HepG2 (cell line): ENCODE data around the gene EPB41. TPM values are rescaled to one million over a fixed set of nuclear protein-coding genes. Genes with fewer than 3 reads are reported as not detected.

Experiments used
- ATAC-seq: fragments of 200-7000 bp; cut with Tn5 transposase; 3 replicates; pipeline ENCODE4 v1.9.1; 2020; ENCODE audit warnings: mild to moderate bottlenecking, moderate library complexity
- BruUV-seq: library from RNA; stranded (reverse); fragments of 400-500 nt; replicated peaks from 2 replicates; lab custom pipeline; 2021; lab: Mats Ljungman, UMichigan
- CTCF ChIA-PET: fragments of 300-600 bp; formaldehyde crosslinking; extraction: SDS; loops from one replicate; lab custom pipeline; 2021; ENCODE audit warnings: low total read pairs, inconsistent platforms, low intra/inter-chr PET ratio; lab: Yijun Ruan, JAX
- POLR2A ChIA-PET: fragments of 350-600 bp; sonication (Branson Sonifier 250); formaldehyde crosslinking; loops from one replicate; lab custom pipeline; 2020; ENCODE audit warnings: antibody characterized with exemption, inconsistent platforms; lab: Yijun Ruan, JAX
- DNase-seq: peaks from one replicate; pipeline ENCODE4 v3.0.0-alpha.2; 2015; ENCODE audit warnings: low spot score
- FAIRE-seq: peaks from 3 replicates; lab custom pipeline; 2011; peaks lifted over from hg19 to GRCh38; lab: Jason Lieb, UNC
- H2AFZ ChIP-seq: one replicate; pipeline ENCODE4 v1.6.1; 2011; ENCODE audit warnings: low read length, inconsistent platforms
- H3K27ac ChIP-seq: fragments of 300-600 bp; 3 replicates; pipeline ENCODE4 v1.8.0; 2011; ENCODE audit warnings: mixed run types, mild to moderate bottlenecking, mixed read lengths, low read length, inconsistent platforms; ENCODE audit not compliant: insufficient read depth; ENCODE audit errors: extremely low read length
- H3K27me3 ChIP-seq, 2 experiments: fragments of 200-600 bp in 1 of 2; 2 replicates in 1 of 2; 3 replicates in 1 of 2; pipeline versions ENCODE4 v1.6.0 to v1.8.0; 2011; ENCODE audit warnings: low read length in 2 of 2, mild to moderate bottlenecking in 2 of 2, moderate library complexity in 2 of 2, inconsistent platforms in 1 of 2; ENCODE audit not compliant: insufficient read depth in 2 of 2, control insufficient read depth in 1 of 2
- H3K36me3 ChIP-seq, 2 experiments: fragments of 200-600 bp in 1 of 2; replicated peaks in 1 of 2; 2 replicates in 1 of 2; 3 replicates in 1 of 2; pipeline versions ENCODE4 v1.5.1 to v1.8.0; 2011; ENCODE audit warnings: low read length in 2 of 2, inconsistent platforms in 1 of 2; ENCODE audit not compliant: insufficient read depth in 2 of 2, control insufficient read depth in 1 of 2
- H3K4me1 ChIP-seq: 2 replicates; pipeline ENCODE4 v1.5.1; 2012; ENCODE audit warnings: low read length, inconsistent platforms; ENCODE audit not compliant: insufficient read depth
- H3K4me2 ChIP-seq: 2 replicates; pipeline ENCODE4 v1.6.0; 2011; ENCODE audit warnings: low read depth, low read length, inconsistent platforms
- H3K4me3 ChIP-seq, 3 experiments: fragments of 200-600 bp in 1 of 3; sonication (generic), shearing (Covaris generic) in 1 of 3; replicated peaks in 1 of 3; 2 replicates each; pipeline ENCODE4 v1.5.1; 2011 to 2016; ENCODE audit warnings: low read length in 3 of 3, inconsistent platforms in 2 of 3, low read depth in 2 of 3, mild to moderate bottlenecking in 2 of 3, control low read depth in 1 of 3, mixed read lengths in 1 of 3; ENCODE audit not compliant: insufficient read depth in 1 of 3
- H3K79me2 ChIP-seq: one replicate; pipeline ENCODE4 v1.6.1; 2011; ENCODE audit warnings: low read length, inconsistent platforms; ENCODE audit not compliant: insufficient read depth
- H3K9ac ChIP-seq: 2 replicates; pipeline ENCODE4 v1.6.0; 2011; ENCODE audit warnings: mild to moderate bottlenecking, low read depth, low read length, inconsistent platforms; ENCODE audit not compliant: insufficient read depth
- H3K9me3 ChIP-seq: 2 replicates; pipeline ENCODE4 v1.5.1; 2012; ENCODE audit warnings: mild to moderate bottlenecking, low read length
- H4K20me1 ChIP-seq: 2 replicates; pipeline ENCODE4 v1.6.0; 2011; ENCODE audit warnings: inconsistent platforms, mild to moderate bottlenecking, low read length, moderate library complexity; ENCODE audit not compliant: insufficient read depth
- FOXP1 ChIP-seq, 2 experiments: fragments of 450-650 bp in 1 of 2; IDR thresholded peaks; 2 replicates each; pipeline ENCODE4 v1.6.1; 2017 to 2018; ENCODE audit warnings: antibody characterized with exemption in 1 of 2
- GABPA ChIP-seq, 2 experiments: IDR thresholded peaks; 2 replicates each; pipeline ENCODE4 v1.6.1; 2011 to 2016; ENCODE audit warnings: low read depth in 2 of 2, low read length in 1 of 2, missing biosample characterization in 1 of 2, missing genetic modification characterization in 1 of 2
- GZF1 ChIP-seq: sonication (generic); formaldehyde crosslinking; IDR thresholded peaks from 2 replicates; pipeline ENCODE4 v1.5.1; 2020; ENCODE audit warnings: mild to moderate bottlenecking, missing genetic modification reagents
- HDAC2 ChIP-seq: sonication (generic); formaldehyde crosslinking; IDR thresholded peaks from 2 replicates; pipeline ENCODE4 v1.4.0; 2020; ENCODE audit warnings: missing genetic modification reagents
- MZF1 ChIP-seq: sonication (generic); formaldehyde crosslinking; IDR thresholded peaks from 2 replicates; pipeline ENCODE4 v1.8.1; 2023; ENCODE audit warnings: mild to moderate bottlenecking, missing genetic modification reagents, borderline replicate concordance
- PRPF4 ChIP-seq: fragments of 200-400 bp; formaldehyde crosslinking; IDR thresholded peaks from 2 replicates; pipeline ENCODE4 v1.6.1; 2016; ENCODE audit warnings: low read length, low read depth; ENCODE audit not compliant: poor library complexity, severe bottlenecking
- RARG ChIP-seq: sonication (generic); formaldehyde crosslinking; IDR thresholded peaks from 2 replicates; pipeline ENCODE4 v1.4.0; 2020; ENCODE audit warnings: low read depth, mild to moderate bottlenecking, missing genetic modification reagents
- ZNF296 ChIP-seq: sonication (generic); formaldehyde crosslinking; conservative IDR thresholded peaks from 2 replicates; pipeline ENCODE4 v1.5.0; 2020; ENCODE audit warnings: mild to moderate bottlenecking, missing genetic modification reagents
- ZNF382 ChIP-seq: sonication (generic); formaldehyde crosslinking; IDR thresholded peaks from 2 replicates; pipeline ENCODE4 v1.5.0; 2020; ENCODE audit warnings: missing genetic modification reagents, mild to moderate bottlenecking, borderline replicate concordance
- WGBS: methylation state at CpG from one replicate; pipeline ENCODE4 v1.1.6; 2017; ENCODE audit warnings: low lambda C conversion rate; 5-methylcytosine and 5-hydroxymethylcytosine counted together
- in situ Hi-C: cut with HindIII; loops from 2 replicates; pipeline ENCODE4 v1.10.0; 2017; ENCODE audit warnings: low pct_unique_long_range_greater_than_20kb; ENCODE audit not compliant: extremely low pct_ligation_motif_present
- intact Hi-C: fragments of 100-400 bp; cut with micrococcal nuclease; formaldehyde crosslinking; loops from one replicate; pipeline ENCODE4 v1.10.0; 2022; ENCODE audit not compliant: unreplicated experiment
- polyA plus RNA-seq, 8 experiments: library from polyadenylated mRNA; depleted of rRNA in 3 of 8; stranded (reverse) in 7 of 8; unstranded in 1 of 8; fragments of >200 nt; fragmentation: Illumina TruSeq in 4 of 8; extraction: Trizol in 4 of 8; gene quantifications; 2 replicates each; pipeline versions ENCODE4 v1.2.1 to v1.2.3, GENCODE V29; 2011 to 2016; ENCODE audit warnings: low read depth in 4 of 8, missing spikeins in 1 of 8, mixed read lengths in 1 of 8; ENCODE audit not compliant: insufficient read depth in 1 of 8
- total RNA-seq, 5 experiments: library from RNA; depleted of rRNA; stranded (reverse); fragments of >200 nt; fragmentation: Illumina TruSeq; extraction: Trizol; gene quantifications; 2 replicates each; pipeline ENCODE4 v1.2.3, GENCODE V29; 2016; ENCODE audit warnings: low read depth in 1 of 5
- TF ChIP-seq, protein P1 (sequence below): sonication (generic); formaldehyde crosslinking; IDR thresholded peaks from 2 replicates; pipeline ENCODE4 v1.5.0; 2020; ENCODE audit warnings: mild to moderate bottlenecking, missing genetic modification reagents
- TF ChIP-seq, protein P2 (sequence below): sonication (generic); formaldehyde crosslinking; conservative IDR thresholded peaks from 2 replicates; pipeline ENCODE4 v1.8.1; 2023; ENCODE audit warnings: missing genetic modification reagents
- TF ChIP-seq, protein P3 (sequence below): sonication (generic); formaldehyde crosslinking; IDR thresholded peaks from 2 replicates; pipeline ENCODE4 v1.5.0; 2020; ENCODE audit warnings: mild to moderate bottlenecking, missing genetic modification reagents
- TF ChIP-seq, protein P4 (sequence below): sonication (generic); formaldehyde crosslinking; IDR thresholded peaks from 2 replicates; pipeline ENCODE4 v1.9.0; 2021; ENCODE audit warnings: missing genetic modification reagents, mild to moderate bottlenecking, borderline replicate concordance

Gene EPB41
- total and polyA plus RNA-seq, 2 of the 13 experiments (the other 11 are each of a cell fraction or from before 2014, with no cell fraction given), result 34.5 to 46.7 TPM

DNA sequence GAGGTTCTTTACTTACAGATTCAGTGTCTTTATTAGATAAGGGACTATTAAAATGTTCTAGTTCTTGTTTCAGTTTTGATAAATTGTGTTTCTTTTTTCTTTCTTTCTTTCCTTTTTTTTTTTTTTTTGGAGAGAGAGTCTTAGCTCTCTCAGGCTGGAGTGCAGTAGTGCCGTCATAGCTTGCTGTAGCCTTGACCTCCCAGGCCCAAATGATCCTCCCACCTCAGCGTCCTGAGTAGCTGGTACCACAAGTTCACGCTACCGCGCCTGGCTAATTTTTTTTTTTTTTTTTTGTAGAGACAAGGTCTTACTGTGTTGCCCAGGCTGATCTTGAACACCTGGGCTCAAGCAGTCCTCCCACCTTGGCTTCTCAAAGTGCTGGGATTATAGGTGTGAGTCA is 132.8 kb downstream of the EPB41 start:
- BruUV-seq, result no TSS peak
- Histone ChIP-seq H3K9me3 (no peaks in the 10 kb centered on the region), H3K4me1 (no peaks in the 10 kb centered on the region), H2AFZ (no peak overlapping the region), H3K9ac (no peak overlapping the region), H3K4me3 (no peak overlapping the region), H3K27me3 (no peaks in the 10 kb centered on the region), H3K4me2 (no peak overlapping the region), H3K27ac (no peak overlapping the region), H4K20me1 (no peaks in the 10 kb centered on the region), H3K36me3 (peaks cover 2 to 5% of the 10 kb centered on the region in 2 experiments; a peak in 3 of 5 replicates), H3K79me2 (no peaks in the 10 kb centered on the region)
- no peak for ATAC-seq
- WGBS, result 91% methylated on average over 5 of the region's 5 CpGs
- TF ChIP-seq, protein P1, sequence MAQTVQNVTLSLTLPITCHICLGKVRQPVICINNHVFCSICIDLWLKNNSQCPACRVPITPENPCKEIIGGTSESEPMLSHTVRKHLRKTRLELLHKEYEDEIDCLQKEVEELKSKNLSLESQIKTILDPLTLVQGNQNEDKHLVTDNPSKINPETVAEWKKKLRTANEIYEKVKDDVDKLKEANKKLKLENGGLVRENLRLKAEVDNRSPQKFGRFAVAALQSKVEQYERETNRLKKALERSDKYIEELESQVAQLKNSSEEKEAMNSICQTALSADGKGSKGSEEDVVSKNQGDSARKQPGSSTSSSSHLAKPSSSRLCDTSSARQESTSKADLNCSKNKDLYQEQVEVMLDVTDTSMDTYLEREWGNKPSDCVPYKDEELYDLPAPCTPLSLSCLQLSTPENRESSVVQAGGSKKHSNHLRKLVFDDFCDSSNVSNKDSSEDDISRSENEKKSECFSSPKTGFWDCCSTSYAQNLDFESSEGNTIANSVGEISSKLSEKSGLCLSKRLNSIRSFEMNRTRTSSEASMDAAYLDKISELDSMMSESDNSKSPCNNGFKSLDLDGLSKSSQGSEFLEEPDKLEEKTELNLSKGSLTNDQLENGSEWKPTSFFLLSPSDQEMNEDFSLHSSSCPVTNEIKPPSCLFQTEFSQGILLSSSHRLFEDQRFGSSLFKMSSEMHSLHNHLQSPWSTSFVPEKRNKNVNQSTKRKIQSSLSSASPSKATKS (CRISPR knock-in tag), result no peak
- TF ChIP-seq PRPF4, result no peak
- no peak for TF ChIP-seq HDAC2
- no peak for TF ChIP-seq MZF1 (CRISPR knock-in tag)
- no peak for TF ChIP-seq RARG (CRISPR knock-in tag)
- TF ChIP-seq, protein P2, sequence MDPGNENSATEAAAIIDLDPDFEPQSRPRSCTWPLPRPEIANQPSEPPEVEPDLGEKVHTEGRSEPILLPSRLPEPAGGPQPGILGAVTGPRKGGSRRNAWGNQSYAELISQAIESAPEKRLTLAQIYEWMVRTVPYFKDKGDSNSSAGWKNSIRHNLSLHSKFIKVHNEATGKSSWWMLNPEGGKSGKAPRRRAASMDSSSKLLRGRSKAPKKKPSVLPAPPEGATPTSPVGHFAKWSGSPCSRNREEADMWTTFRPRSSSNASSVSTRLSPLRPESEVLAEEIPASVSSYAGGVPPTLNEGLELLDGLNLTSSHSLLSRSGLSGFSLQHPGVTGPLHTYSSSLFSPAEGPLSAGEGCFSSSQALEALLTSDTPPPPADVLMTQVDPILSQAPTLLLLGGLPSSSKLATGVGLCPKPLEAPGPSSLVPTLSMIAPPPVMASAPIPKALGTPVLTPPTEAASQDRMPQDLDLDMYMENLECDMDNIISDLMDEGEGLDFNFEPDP (CRISPR knock-in tag), result no peak
- TF ChIP-seq GABPA (IDR thresholded peaks at IDR 0.05; ENCODE audit: low read depth, low read length), result no peak
- TF ChIP-seq GABPA (CRISPR knock-in tag; IDR thresholded peaks at IDR 0.05; ENCODE audit: low read depth), result no peak
- no peak for TF ChIP-seq ZNF382 (CRISPR knock-in tag)
- no peak for TF ChIP-seq ZNF296 (CRISPR knock-in tag)
- TF ChIP-seq, protein P3, sequence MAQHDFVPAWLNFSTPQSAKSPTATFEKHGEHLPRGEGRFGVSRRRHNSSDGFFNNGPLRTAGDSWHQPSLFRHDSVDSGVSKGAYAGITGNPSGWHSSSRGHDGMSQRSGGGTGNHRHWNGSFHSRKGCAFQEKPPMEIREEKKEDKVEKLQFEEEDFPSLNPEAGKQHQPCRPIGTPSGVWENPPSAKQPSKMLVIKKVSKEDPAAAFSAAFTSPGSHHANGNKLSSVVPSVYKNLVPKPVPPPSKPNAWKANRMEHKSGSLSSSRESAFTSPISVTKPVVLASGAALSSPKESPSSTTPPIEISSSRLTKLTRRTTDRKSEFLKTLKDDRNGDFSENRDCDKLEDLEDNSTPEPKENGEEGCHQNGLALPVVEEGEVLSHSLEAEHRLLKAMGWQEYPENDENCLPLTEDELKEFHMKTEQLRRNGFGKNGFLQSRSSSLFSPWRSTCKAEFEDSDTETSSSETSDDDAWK (CRISPR knock-in tag), result no peak
- TF ChIP-seq, protein P4, sequence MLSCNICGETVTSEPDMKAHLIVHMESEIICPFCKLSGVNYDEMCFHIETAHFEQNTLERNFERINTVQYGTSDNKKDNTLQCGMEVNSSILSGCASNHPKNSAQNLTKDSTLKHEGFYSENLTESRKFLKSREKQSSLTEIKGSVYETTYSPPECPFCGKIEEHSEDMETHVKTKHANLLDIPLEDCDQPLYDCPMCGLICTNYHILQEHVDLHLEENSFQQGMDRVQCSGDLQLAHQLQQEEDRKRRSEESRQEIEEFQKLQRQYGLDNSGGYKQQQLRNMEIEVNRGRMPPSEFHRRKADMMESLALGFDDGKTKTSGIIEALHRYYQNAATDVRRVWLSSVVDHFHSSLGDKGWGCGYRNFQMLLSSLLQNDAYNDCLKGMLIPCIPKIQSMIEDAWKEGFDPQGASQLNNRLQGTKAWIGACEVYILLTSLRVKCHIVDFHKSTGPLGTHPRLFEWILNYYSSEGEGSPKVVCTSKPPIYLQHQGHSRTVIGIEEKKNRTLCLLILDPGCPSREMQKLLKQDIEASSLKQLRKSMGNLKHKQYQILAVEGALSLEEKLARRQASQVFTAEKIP (CRISPR knock-in tag), result no peak
- no peak for TF ChIP-seq GZF1 (CRISPR knock-in tag)
- no peak for TF ChIP-seq FOXP1 (IDR thresholded peaks at IDR 0.05)
- no peak for TF ChIP-seq FOXP1 (CRISPR knock-in tag; IDR thresholded peaks at IDR 0.05)
- DNase-seq, result no peak
- intact Hi-C loops, result no loop called here
- no peak for FAIRE-seq
- ChIA-PET CTCF (no interaction called here), POLR2A (interaction anchor here (0.6 kb wide), 1 partner anchor 184 kb away, joined by 3 read pairs; no protein-coding TSS in a partner anchor)
- in situ Hi-C loops, result loop anchor here (25.0 kb wide), 1 partner anchor 260 kb away; no protein-coding TSS in a partner anchor
